KMS-11 (cell line): ENCODE results near the gene ADGRF3.
"Not testable (repeated sequence)": the region's sequence is repeated elsewhere in the genome, so short reads cannot be mapped to it uniquely, and the experiment has no call there.

Experiments
- H2AFZ ChIP-seq: fragments of 200-600 bp; sonication (generic); 2 replicates; pipeline ENCODE4 v1.6.1; 2016; ENCODE audit warnings: antibody characterized with exemption, mixed run types, low read depth
- H3K27ac ChIP-seq: fragments of 200-600 bp; sonication (generic); 2 replicates; pipeline ENCODE4 v1.6.1; 2016; ENCODE audit warnings: mild to moderate bottlenecking, mixed run types
- H3K27me3 ChIP-seq: fragments of 200-600 bp; sonication (generic); 2 replicates; pipeline ENCODE4 v1.6.1; 2017; ENCODE audit warnings: mild to moderate bottlenecking, low read depth, mixed run types, moderate library complexity; ENCODE audit not compliant: insufficient read depth
- H3K36me3 ChIP-seq: fragments of 200-600 bp; sonication (generic); 2 replicates; pipeline ENCODE4 v1.6.1; 2017; ENCODE audit warnings: mild to moderate bottlenecking, mixed run types; ENCODE audit not compliant: insufficient read depth
- H3K4me1 ChIP-seq: fragments of 200-600 bp; sonication (generic); 2 replicates; pipeline ENCODE4 v1.6.1; 2016; ENCODE audit warnings: mild to moderate bottlenecking, low read depth, mixed run types; ENCODE audit not compliant: poor library complexity, severe bottlenecking
- H3K4me2 ChIP-seq: fragments of 200-600 bp; sonication (generic); 2 replicates; pipeline ENCODE4 v1.7.0; 2016; ENCODE audit warnings: mild to moderate bottlenecking, mixed run types
- H3K4me3 ChIP-seq: fragments of 200-600 bp; sonication (generic); IDR thresholded peaks from 2 replicates; pipeline ENCODE4 v1.6.1; 2017; ENCODE audit warnings: low read depth, low read length, mixed read lengths; ENCODE audit not compliant: insufficient read depth
- H3K79me2 ChIP-seq: fragments of 200-600 bp; sonication (generic); 2 replicates; pipeline ENCODE4 v1.6.1; 2016; ENCODE audit warnings: low read depth, mixed run types; ENCODE audit not compliant: insufficient read depth
- H3K9ac ChIP-seq: fragments of 200-600 bp; sonication (generic); 2 replicates; pipeline ENCODE4 v1.6.1; 2016; ENCODE audit warnings: mild to moderate bottlenecking, mixed run types
- H4K20me1 ChIP-seq: fragments of 200-600 bp; sonication (generic); 2 replicates; pipeline ENCODE4 v1.6.1; 2016; ENCODE audit warnings: mild to moderate bottlenecking, mixed run types; ENCODE audit not compliant: insufficient read depth
- CTCF ChIP-seq: fragments of 200-600 bp; sonication (generic); conservative IDR thresholded peaks from 2 replicates; pipeline ENCODE4 v1.6.1; 2017; ENCODE audit warnings: low read depth, mild to moderate bottlenecking, antibody characterized with exemption, low read length, moderate library complexity, mixed read lengths

ADGRF3 gene

GRCh38 chr2:26324903-26325302, 21.7 kb downstream of the ADGRF3 start:
- peaks cover 40% of the 10 kb centered on the region for H3K4me1 ChIP-seq
- H3K4me2 ChIP-seq, result no peak overlapping the region
- H3K4me3 ChIP-seq, result no peak overlapping the region
- no peaks in the 10 kb centered on the region for H3K36me3 ChIP-seq
- H4K20me1 ChIP-seq, result no peaks in the 10 kb centered on the region
- no peak overlapping the region for H3K9ac ChIP-seq
- H3K27ac ChIP-seq, result no peak overlapping the region
- no peak for TF ChIP-seq CTCF
- no peak overlapping the region for H2AFZ ChIP-seq
- no peaks in the 10 kb centered on the region for H3K79me2 ChIP-seq
- no peaks in the 10 kb centered on the region for H3K27me3 ChIP-seq

GRCh38 chr2:26324479-26324878, 22.1 kb downstream of the ADGRF3 start:
- H3K36me3 ChIP-seq, H4K20me1 ChIP-seq, H3K27me3 ChIP-seq, H3K9ac ChIP-seq, H3K79me2 ChIP-seq, H3K4me2 ChIP-seq, H3K27ac ChIP-seq, H2AFZ ChIP-seq, H3K4me3 ChIP-seq: not testable (repeated sequence)
- H3K4me1 ChIP-seq, result peaks cover 36% of the 10 kb centered on the region

- H3K79me2 ChIP-seq, result no peaks in the 10 kb centered on the region
- H3K27me3 ChIP-seq, result no peaks in the 10 kb centered on the region
- H4K20me1 ChIP-seq, result no peaks in the 10 kb centered on the region
- H2AFZ ChIP-seq, result no peak overlapping the region
- peaks cover 8% of the 10 kb centered on the region for H3K4me1 ChIP-seq
- H3K4me3 ChIP-seq, result no peak overlapping the region
- H3K9ac ChIP-seq, result no peak overlapping the region
- H3K36me3 ChIP-seq, result no peaks in the 10 kb centered on the region
- TF ChIP-seq CTCF, result no peak
- H3K27ac ChIP-seq, result no peak overlapping the region
- H3K4me2 ChIP-seq, result no peak overlapping the region
These were observed 27.6 kb downstream of the ADGRF3 start for GRCh38 chr2:26318950-26319349.

GRCh38 chr2:26317377-26318105, 29.0 kb downstream of the ADGRF3 start:
- Histone ChIP-seq H3K27ac (no peak overlapping the region), H3K27me3 (no peaks in the 10 kb centered on the region), H3K79me2 (no peaks in the 10 kb centered on the region), H4K20me1 (no peaks in the 10 kb centered on the region), H2AFZ (no peak overlapping the region), H3K36me3 (no peaks in the 10 kb centered on the region), H3K4me2 (no peak overlapping the region), H3K4me3 (no peak overlapping the region), H3K9ac (no peak overlapping the region), H3K4me1 (peaks cover 8% of the 10 kb centered on the region)
- no peak for TF ChIP-seq CTCF

- no peak overlapping the region for H3K4me3 ChIP-seq
- H3K27ac ChIP-seq, result no peak overlapping the region
- H3K36me3 ChIP-seq, result no peaks in the 10 kb centered on the region
- no peak overlapping the region for H3K9ac ChIP-seq
- no peak overlapping the region for H2AFZ ChIP-seq
- no peak overlapping the region for H3K4me2 ChIP-seq
- H4K20me1 ChIP-seq, result no peaks in the 10 kb centered on the region
- H3K4me1 ChIP-seq, result peaks cover 8% of the 10 kb centered on the region
- no peak for TF ChIP-seq CTCF
- no peaks in the 10 kb centered on the region for H3K27me3 ChIP-seq
- H3K79me2 ChIP-seq, result no peaks in the 10 kb centered on the region
These were observed 29.7 kb downstream of the ADGRF3 start for GRCh38 chr2:26316845-26317244.
